C4-2B (cell line): ENCODE results near the gene NSRP1.
"Not testable (repeated sequence)": the region's sequence is repeated elsewhere in the genome, so short reads cannot be mapped to it uniquely, and the experiment has no call there.

Source experiments
- H3K27ac ChIP-seq: fragments of 450-650 bp; 2 replicates; pipeline ENCODE4 v1.5.1; 2017
- ZFX ChIP-seq: fragments of 450-650 bp; IDR thresholded peaks from 2 replicates; pipeline ENCODE4 v1.6.1; 2017
- TF ChIP-seq, protein P1 (sequence below): fragments of 450-650 bp; conservative IDR thresholded peaks from 2 replicates; pipeline ENCODE4 v1.5.1; 2017; ENCODE audit warnings: mild to moderate bottlenecking

Gene NSRP1

DNA sequence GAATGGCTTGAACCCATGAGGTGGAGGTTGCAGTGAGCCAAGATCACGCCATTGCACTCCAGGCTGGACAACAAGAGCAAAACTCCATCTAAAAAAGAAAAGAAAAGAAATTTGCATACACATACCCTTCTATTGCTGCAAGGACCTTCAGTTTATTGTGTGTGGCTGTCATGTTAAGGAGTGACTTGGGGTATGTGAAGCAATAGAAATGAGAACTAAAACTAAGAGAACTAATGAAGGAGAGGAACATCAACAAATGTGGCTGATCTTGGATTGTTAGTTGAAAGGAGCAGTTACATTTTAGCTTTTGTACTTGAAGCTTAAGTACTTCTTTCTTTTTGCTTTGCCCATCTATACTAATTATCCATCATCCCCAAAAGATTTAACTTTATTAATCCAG, 12.7 kb upstream of the NSRP1 start:
- H3K27ac ChIP-seq: no peak overlapping the region
- TF ChIP-seq, protein P1, sequence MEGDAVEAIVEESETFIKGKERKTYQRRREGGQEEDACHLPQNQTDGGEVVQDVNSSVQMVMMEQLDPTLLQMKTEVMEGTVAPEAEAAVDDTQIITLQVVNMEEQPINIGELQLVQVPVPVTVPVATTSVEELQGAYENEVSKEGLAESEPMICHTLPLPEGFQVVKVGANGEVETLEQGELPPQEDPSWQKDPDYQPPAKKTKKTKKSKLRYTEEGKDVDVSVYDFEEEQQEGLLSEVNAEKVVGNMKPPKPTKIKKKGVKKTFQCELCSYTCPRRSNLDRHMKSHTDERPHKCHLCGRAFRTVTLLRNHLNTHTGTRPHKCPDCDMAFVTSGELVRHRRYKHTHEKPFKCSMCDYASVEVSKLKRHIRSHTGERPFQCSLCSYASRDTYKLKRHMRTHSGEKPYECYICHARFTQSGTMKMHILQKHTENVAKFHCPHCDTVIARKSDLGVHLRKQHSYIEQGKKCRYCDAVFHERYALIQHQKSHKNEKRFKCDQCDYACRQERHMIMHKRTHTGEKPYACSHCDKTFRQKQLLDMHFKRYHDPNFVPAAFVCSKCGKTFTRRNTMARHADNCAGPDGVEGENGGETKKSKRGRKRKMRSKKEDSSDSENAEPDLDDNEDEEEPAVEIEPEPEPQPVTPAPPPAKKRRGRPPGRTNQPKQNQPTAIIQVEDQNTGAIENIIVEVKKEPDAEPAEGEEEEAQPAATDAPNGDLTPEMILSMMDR: no peak
- no peak for TF ChIP-seq ZFX

DNA sequence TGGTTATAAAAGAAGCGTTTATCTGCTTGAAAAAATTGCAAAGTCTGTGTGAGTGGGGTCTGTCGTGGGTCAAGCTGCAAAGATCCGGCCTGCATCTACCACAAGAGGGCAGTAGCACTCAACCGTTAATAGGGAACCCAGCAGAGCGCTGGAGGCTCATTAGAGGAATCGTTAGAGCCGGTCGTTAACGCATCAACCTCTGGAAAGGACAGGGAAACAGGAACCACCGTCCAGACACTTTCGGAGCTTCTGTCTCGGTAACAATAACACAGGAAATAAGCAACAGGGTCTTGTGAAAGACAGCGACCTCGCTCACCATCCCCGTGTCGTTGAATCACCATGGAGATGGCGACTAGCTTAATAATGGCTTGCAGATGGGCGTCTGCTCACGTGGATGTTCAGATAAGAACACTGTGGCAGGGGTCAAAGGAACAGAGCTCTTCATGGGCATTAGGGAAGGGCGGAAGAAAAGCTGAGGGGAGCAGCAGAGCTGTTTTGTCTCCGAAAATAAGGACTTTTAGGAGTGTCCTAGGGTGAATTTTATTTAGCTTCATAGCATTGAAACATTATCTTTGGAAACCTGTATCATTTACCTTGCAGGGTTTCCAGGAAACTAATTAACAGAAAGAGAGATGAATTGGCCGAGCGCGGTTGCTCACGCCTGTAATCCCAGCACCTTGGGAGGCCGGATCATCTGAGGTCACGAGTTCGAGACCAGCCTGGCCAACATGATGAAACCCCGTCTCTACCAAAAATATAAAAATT, 11.9 kb upstream of the NSRP1 start:
- no peak overlapping the region for H3K27ac ChIP-seq
- TF ChIP-seq ZFX: no peak
- TF ChIP-seq, protein P1: peak; percentile 97

DNA sequence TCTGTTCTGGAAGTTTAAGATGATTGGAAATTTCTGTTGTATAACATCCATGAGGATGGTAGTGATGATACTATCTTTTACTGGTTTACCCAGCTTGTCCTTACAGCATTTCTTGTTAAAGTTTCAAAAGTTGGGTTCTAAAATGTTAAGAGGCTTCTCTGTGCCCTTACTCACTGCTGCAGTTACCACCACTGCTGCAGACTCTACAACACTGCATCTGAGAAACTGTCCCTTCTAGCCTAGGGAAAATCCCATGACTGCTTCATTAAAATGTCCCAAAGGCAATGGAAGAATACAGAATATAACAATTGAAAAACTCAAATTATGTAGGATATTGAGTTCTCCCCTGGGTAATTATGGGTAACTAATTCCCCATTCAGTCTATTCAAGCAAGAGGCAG, 3.8 kb upstream of the NSRP1 start:
- no peak overlapping the region for H3K27ac ChIP-seq
- TF ChIP-seq, protein P1: no peak
- TF ChIP-seq ZFX: no peak

DNA sequence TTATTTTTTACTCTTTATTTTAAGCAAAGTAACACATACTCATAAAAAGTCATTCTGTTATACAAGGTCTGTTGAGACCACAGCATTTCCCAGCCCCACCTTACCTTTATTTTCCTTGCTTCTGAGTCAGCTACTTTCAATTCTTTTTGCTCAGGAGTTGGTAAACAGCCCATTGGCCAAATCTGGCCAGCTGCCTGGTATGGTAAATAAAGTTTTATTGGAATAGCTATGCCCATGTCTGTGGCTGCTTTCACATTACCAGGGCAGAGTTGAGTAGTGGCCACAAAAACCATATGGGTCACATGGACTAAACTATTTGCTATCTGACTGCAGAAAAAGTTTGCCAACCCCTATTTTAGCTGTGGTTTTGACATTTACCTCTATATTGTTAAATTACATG, 3.4 kb upstream of the NSRP1 start:
- H3K27ac ChIP-seq: no peak overlapping the region
- TF ChIP-seq, protein P1: no peak
- no peak for TF ChIP-seq ZFX

DNA sequence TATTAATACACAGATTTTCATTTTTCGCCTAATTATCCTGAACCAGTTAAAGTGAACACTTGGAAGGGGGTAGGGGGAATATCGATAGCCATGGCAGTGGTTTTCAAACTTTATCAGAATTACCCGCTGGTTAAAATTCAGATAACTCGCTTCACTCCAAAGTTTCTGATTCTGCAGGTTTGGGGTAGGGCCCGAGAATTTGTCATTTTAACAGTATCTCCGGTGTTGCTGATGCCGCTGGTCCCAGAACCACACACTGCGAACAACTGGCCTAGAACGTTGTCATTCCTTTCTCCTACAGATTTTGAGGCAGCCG, 313 bp upstream of the NSRP1 start:
- TF ChIP-seq, protein P1: no peak
- no peak for TF ChIP-seq ZFX
- peak overlapping the region; percentile 99 for H3K27ac ChIP-seq

DNA sequence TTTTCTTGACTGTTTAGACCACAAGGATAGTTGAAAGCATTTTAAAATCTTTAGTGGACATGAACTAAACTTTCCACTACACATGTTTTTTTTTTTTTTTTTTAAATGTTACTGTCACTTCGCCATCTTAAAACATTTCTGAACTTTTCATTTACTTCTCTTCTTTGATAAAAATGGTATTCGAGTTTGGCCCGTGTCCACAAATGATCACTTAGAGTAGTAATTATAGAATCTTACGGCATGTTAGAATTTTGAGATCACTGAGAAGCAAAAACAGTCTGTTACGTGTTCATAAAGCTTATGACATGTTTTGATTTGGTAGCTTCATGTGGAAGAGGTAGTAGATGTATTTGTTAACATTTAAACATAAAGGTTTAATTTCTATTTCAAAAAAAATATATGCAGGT, 1.1 kb downstream of the NSRP1 start:
- peak overlapping the region; percentile 99; the same call in 1 of the 2 replicates for H3K27ac ChIP-seq
- no peak for TF ChIP-seq ZFX
- TF ChIP-seq, protein P1: no peak

DNA sequence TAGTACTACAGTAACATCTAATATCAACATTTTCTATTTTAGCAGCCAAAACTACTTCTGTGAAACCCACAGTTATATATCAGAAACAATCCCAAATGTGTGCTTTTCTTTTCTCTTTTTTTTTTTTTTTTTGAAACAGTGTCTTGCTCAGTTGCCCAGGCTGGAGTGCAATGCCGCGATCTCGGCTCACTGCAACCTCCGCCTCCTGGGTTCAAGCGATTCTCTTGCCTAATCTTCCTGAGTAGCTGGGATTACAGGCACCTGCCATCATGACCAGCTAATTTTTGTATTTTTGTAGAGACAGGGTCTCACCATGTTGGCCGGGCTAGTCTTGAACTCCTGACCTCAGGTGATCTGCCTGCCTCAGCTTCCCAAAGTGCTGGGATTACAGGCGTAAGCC, 2.0 kb downstream of the NSRP1 start:
- H3K27ac ChIP-seq: not testable (repeated sequence)

DNA sequence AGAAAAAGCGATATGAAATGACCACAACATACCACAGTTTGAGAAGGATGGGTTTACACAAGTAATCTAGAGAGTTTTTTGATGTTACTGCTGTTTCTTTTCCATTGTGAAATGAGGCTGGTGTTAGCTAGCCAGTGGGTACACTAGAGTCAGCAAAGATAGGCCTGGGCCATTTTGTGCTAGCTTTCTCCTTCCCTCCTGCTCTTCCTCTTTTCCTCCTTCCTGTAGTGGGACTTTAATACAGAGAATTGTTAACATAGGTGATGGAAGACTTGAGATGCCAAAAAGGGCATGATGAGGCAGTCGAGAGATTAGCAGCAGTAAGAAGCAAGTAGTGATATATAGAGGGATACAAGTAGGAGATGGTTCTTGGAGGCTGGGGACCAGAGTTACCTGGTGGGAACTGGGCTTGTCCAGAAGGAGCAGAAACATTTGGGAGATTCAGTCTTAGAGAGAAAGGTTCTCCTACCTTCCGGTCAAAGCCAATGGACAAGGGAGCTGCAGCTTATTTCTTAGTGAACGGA, 7.7 kb downstream of the NSRP1 start:
- TF ChIP-seq, protein P1: no peak
- no peak for TF ChIP-seq ZFX
- H3K27ac ChIP-seq: no peak overlapping the region
